GM12878 (cell line): ENCODE results near the gene HRC. TPM values are rescaled to one million over a fixed set of nuclear protein-coding genes. Genes with fewer than 3 reads are reported as not detected.

ENCODE experiments used
- BACH1 ChIP-seq: fragments of 450-650 bp; IDR thresholded peaks from 2 replicates; pipeline ENCODE4 v1.6.1; 2017; ENCODE audit warnings: mild to moderate bottlenecking, borderline replicate concordance
- BCL3 ChIP-seq: IDR thresholded peaks from 2 replicates; pipeline ENCODE4 v1.6.1; 2011; ENCODE audit warnings: borderline replicate concordance, low read depth, mild to moderate bottlenecking, moderate library complexity, low read length; ENCODE audit not compliant: insufficient read depth, poor library complexity, severe bottlenecking
- CHD2 ChIP-seq: IDR thresholded peaks from 2 replicates; pipeline ENCODE4 v1.6.1; 2011; ENCODE audit warnings: low read depth, low read length, improper control_type of control experiment, borderline replicate concordance
- CREB1 ChIP-seq: IDR thresholded peaks from 2 replicates; pipeline ENCODE4 v1.6.1; 2012; ENCODE audit warnings: low read depth, mild to moderate bottlenecking, inconsistent platforms
- CREM ChIP-seq: IDR thresholded peaks from 2 replicates; pipeline ENCODE4 v1.6.1; 2014; ENCODE audit warnings: antibody characterized with exemption, low read depth
- E2F4 ChIP-seq: IDR thresholded peaks from 2 replicates; pipeline ENCODE4 v1.6.1; 2012; ENCODE audit warnings: low read depth, low read length, improper control_type of control experiment
- EGR1 ChIP-seq, 2 experiments: IDR thresholded peaks; 1 replicate in 1 of 2; 2 replicates in 1 of 2; pipeline ENCODE4 v1.6.1; 2011 to 2012; ENCODE audit warnings: low read depth in 2 of 2, low read length in 2 of 2, borderline replicate concordance in 1 of 2, mild to moderate bottlenecking in 1 of 2, moderate library complexity in 1 of 2
- FOS ChIP-seq: IDR thresholded peaks from 3 replicates; pipeline ENCODE4 v1.6.1; 2011; ENCODE audit warnings: borderline replicate concordance; ENCODE audit not compliant: insufficient read length; ENCODE audit errors: extremely low read depth
- GATAD2B ChIP-seq: fragments of 450-650 bp; conservative IDR thresholded peaks from 2 replicates; pipeline ENCODE4 v1.6.1; 2017; ENCODE audit warnings: low read depth, mild to moderate bottlenecking, moderate library complexity
- HDAC2 ChIP-seq: fragments of 200-600 bp; sonication (generic); IDR thresholded peaks from 2 replicates; pipeline ENCODE4 v1.6.1; 2017
- HDGF ChIP-seq: fragments of 450-650 bp; IDR thresholded peaks from 2 replicates; pipeline ENCODE4 v1.6.1; 2016; ENCODE audit warnings: antibody characterized with exemption
- IKZF1 ChIP-seq: fragments of 450-650 bp; conservative IDR thresholded peaks from 2 replicates; pipeline ENCODE4 v1.6.1; 2017; ENCODE audit warnings: antibody characterized with exemption, mild to moderate bottlenecking
- KAT2A ChIP-seq: conservative IDR thresholded peaks from 2 replicates; pipeline ENCODE4 v1.6.1; 2011; ENCODE audit warnings: low read depth, low read length; ENCODE audit not compliant: control insufficient read depth
- NBN ChIP-seq: fragments of 450-650 bp; IDR thresholded peaks from 2 replicates; pipeline ENCODE4 v1.6.1; 2016
- NFXL1 ChIP-seq: fragments of 450-650 bp; IDR thresholded peaks from 2 replicates; pipeline ENCODE4 v1.6.1; 2017; ENCODE audit warnings: antibody characterized with exemption, mild to moderate bottlenecking, borderline replicate concordance
- RELB ChIP-seq: fragments of 450-650 bp; IDR thresholded peaks from 2 replicates; pipeline ENCODE4 v1.6.1; 2017; ENCODE audit warnings: low read depth, mild to moderate bottlenecking, moderate library complexity
- RUNX3 ChIP-seq: IDR thresholded peaks from 2 replicates; pipeline ENCODE4 v1.6.1; 2012; ENCODE audit warnings: low read length, inconsistent platforms
- SMAD1 ChIP-seq: fragments of 450-650 bp; IDR thresholded peaks from 2 replicates; pipeline ENCODE4 v1.6.1; 2018; ENCODE audit warnings: mild to moderate bottlenecking, low read depth; ENCODE audit not compliant: partially characterized antibody
- TAF1 ChIP-seq: IDR thresholded peaks from 2 replicates; pipeline ENCODE4 v1.6.1; 2011; ENCODE audit warnings: mild to moderate bottlenecking, low read depth, low read length, borderline replicate concordance
- ZSCAN29 ChIP-seq: fragments of 450-650 bp; IDR thresholded peaks from 2 replicates; pipeline ENCODE4 v1.6.1; 2017; ENCODE audit warnings: mild to moderate bottlenecking, moderate library complexity
- polyA plus RNA-seq, 11 experiments: library from polyadenylated mRNA; depleted of rRNA in 4 of 11; unstranded in 6 of 11; stranded (reverse) in 5 of 11; fragments of >200 nt; fragmentation: Nextera tagmentation in 4 of 11; fragmentation: Illumina TruSeq in 1 of 11; extraction: Ambion mirVana in 4 of 11; extraction: Trizol in 1 of 11; gene quantifications; 1 replicate in 1 of 11; 2 replicates in 10 of 11; pipeline versions ENCODE4 v1.2.1 to v1.2.3, GENCODE V29; 2011 to 2016; ENCODE audit warnings: inconsistent platforms in 2 of 11, missing spikeins in 2 of 11, low read depth in 1 of 11
- total RNA-seq, 4 experiments: library from RNA; depleted of rRNA in 3 of 4; stranded (reverse); fragments of >200 nt in 3 of 4; fragmentation: Illumina TruSeq in 1 of 4; extraction: Trizol in 1 of 4; gene quantifications; 2 replicates each; pipeline versions ENCODE4 v1.2.1 to v1.2.3, GENCODE V29; 2013 to 2021
- TF ChIP-seq, protein P1 (sequence below): fragments of 150-350 bp; IDR thresholded peaks from 2 replicates; pipeline ENCODE4 v1.6.1; 2014; ENCODE audit warnings: mild to moderate bottlenecking, low read depth, low read length
- TF ChIP-seq, protein P2 (sequence below): fragments of 450-650 bp; IDR thresholded peaks from 2 replicates; pipeline ENCODE4 v1.6.1; 2017; ENCODE audit warnings: mild to moderate bottlenecking, low read depth, inconsistent platforms; ENCODE audit not compliant: poor library complexity, severe bottlenecking

HRC gene
- total and polyA plus RNA-seq, 10 of the 15 experiments (the other 5 are each of a cell fraction or from before 2014, with no cell fraction given) = 0.10 TPM; not detected in 9

GRCh38 chr19:49118565-49119410, 36.4 kb downstream of the HRC start, which contains the start of gene C19orf73 (continued):
- TF ChIP-seq CHD2 (peak; percentile 72), NBN (peak; percentile 98), CREB1 (peak; percentile 64), HDAC2 (no peak; the same call in 1 of the 2 replicates), IKZF1 (peak; percentile 92), KAT2A (no peak), BCL3 (peak; percentile 36), GATAD2B (peak; percentile 99), ZSCAN29 (peak; percentile 46; the same call in 1 of the 2 replicates), RELB (peak; percentile 86), TAF1 (peak; percentile 44; the same call in 1 of the 2 replicates), CREM (peak; percentile 22; the same call in 1 of the 2 replicates), NFXL1 (no peak), HDGF (peak; percentile 95), EGR1 (IDR thresholded peaks at IDR 0.05; ENCODE audit: borderline replicate concordance in 1 of 2, low read depth in 2 of 2, low read length in 2 of 2) (peak; percentile 57 to 98), RUNX3 (peak; percentile 50), BACH1 (peak; percentile 98), SMAD1 (no peak), FOS (no peak), E2F4 (no peak)
- TF ChIP-seq, protein P1, sequence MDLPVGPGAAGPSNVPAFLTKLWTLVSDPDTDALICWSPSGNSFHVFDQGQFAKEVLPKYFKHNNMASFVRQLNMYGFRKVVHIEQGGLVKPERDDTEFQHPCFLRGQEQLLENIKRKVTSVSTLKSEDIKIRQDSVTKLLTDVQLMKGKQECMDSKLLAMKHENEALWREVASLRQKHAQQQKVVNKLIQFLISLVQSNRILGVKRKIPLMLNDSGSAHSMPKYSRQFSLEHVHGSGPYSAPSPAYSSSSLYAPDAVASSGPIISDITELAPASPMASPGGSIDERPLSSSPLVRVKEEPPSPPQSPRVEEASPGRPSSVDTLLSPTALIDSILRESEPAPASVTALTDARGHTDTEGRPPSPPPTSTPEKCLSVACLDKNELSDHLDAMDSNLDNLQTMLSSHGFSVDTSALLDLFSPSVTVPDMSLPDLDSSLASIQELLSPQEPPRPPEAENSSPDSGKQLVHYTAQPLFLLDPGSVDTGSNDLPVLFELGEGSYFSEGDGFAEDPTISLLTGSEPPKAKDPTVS = no peak
- TF ChIP-seq, protein P2, sequence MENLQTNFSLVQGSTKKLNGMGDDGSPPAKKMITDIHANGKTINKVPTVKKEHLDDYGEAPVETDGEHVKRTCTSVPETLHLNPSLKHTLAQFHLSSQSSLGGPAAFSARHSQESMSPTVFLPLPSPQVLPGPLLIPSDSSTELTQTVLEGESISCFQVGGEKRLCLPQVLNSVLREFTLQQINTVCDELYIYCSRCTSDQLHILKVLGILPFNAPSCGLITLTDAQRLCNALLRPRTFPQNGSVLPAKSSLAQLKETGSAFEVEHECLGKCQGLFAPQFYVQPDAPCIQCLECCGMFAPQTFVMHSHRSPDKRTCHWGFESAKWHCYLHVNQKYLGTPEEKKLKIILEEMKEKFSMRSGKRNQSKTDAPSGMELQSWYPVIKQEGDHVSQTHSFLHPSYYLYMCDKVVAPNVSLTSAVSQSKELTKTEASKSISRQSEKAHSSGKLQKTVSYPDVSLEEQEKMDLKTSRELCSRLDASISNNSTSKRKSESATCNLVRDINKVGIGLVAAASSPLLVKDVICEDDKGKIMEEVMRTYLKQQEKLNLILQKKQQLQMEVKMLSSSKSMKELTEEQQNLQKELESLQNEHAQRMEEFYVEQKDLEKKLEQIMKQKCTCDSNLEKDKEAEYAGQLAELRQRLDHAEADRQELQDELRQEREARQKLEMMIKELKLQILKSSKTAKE = peak; percentile 51
